Activated B cell treated with CpG ODN at 0.5 μM for 24 hours (primary cell): ENCODE results near the gene GRK2. TPM values are rescaled to one million over a fixed set of nuclear protein-coding genes. Genes with fewer than 3 reads are reported as not detected.
"Not testable (repeated sequence)": the region's sequence is repeated elsewhere in the genome, so short reads cannot be mapped to it uniquely, and the experiment has no call there.

Experiments
- ATAC-seq: fragments of 200-7000 bp; cut with Tn5 transposase; one replicate; pipeline ENCODE4 v1.10.0; 2021; ENCODE audit warnings: low read depth, mild to moderate bottlenecking, moderate library complexity
- CTCF ChIA-PET: fragments of 350-600 bp; sonication (Branson Sonifier 250); formaldehyde crosslinking; loops from one replicate; lab custom pipeline; 2021; ENCODE audit warnings: antibody characterized with exemption; lab: Charles Lee
- POLR2A ChIA-PET: fragments of 350-600 bp; sonication (Branson Sonifier 250); formaldehyde crosslinking; loops from one replicate; lab custom pipeline; 2021; ENCODE audit warnings: antibody characterized with exemption; lab: Charles Lee
- DNase-seq: peaks from one replicate; pipeline ENCODE4 v3.0.0; 2022
- H3K27ac Mint-ChIP-seq: one replicate; pipeline ENCODE4 v1.8.0; 2020; ENCODE audit warnings: mixed read lengths
- H3K27me3 Mint-ChIP-seq: one replicate; pipeline ENCODE4 v1.8.0; 2021; ENCODE audit warnings: mixed read lengths
- H3K36me3 Mint-ChIP-seq: one replicate; pipeline ENCODE4 v1.8.0; 2021; ENCODE audit warnings: low read depth, mixed read lengths
- H3K4me1 Mint-ChIP-seq: one replicate; pipeline ENCODE4 v1.8.0; 2021; ENCODE audit warnings: mixed read lengths
- H3K4me3 Mint-ChIP-seq: one replicate; pipeline ENCODE4 v1.8.0; 2020; ENCODE audit warnings: mild to moderate bottlenecking, mixed read lengths
- H3K9me3 Mint-ChIP-seq: one replicate; pipeline ENCODE4 v1.8.0; 2020; ENCODE audit warnings: mixed read lengths
- CTCF ChIP-seq: fragments of 200-600 bp; IDR thresholded peaks from one replicate; pipeline ENCODE4 v1.8.0; 2022; ENCODE audit warnings: antibody characterized with exemption, mild to moderate bottlenecking
- intact Hi-C: fragments of 100-400 bp; cut with micrococcal nuclease; formaldehyde crosslinking; loops from one replicate; pipeline ENCODE4 v1.15.1; 2024
- total RNA-seq: library from RNA; stranded (reverse); gene quantifications from 2 replicates; pipeline ENCODE4 v1.2.3, GENCODE V29; 2022

GRK2 gene
- total RNA-seq, 1 donor from 2014 or later = 175 TPM

GRCh38 chr11:67255864-67256263 lies 10.4 kb upstream of the GRK2 start:
- intact Hi-C loops = no loop called here
- ATAC-seq (no peak), DNase-seq (no peak)
- H3K9me3 Mint-ChIP-seq = no peaks in the 10 kb centered on the region
- TF ChIP-seq CTCF = no peak
- POLR2A ChIA-PET = interaction anchor here (0.5 to 1.6 kb wide), 5 partner anchors 11 to 98 kb away, joined by 3 to 5 read pairs (median 3); no protein-coding TSS in a partner anchor
- H3K4me3 Mint-ChIP-seq = no peak overlapping the region
- no peaks in the 10 kb centered on the region for H3K27me3 Mint-ChIP-seq
- peaks cover 65% of the 10 kb centered on the region for H3K36me3 Mint-ChIP-seq
- peaks cover 8% of the 10 kb centered on the region for H3K4me1 Mint-ChIP-seq
- CTCF ChIA-PET = no interaction called here
- no peak overlapping the region for H3K27ac Mint-ChIP-seq

- ChIA-PET CTCF (no interaction called here), POLR2A (interaction anchor here (1.4 to 1.6 kb wide), 2 partner anchors 43 to 61 kb away, joined by 3 to 4 read pairs; no protein-coding TSS in a partner anchor)
- ATAC-seq (no peak), DNase-seq (no peak)
- Mint-ChIP-seq H3K36me3 (peaks cover 57% of the 10 kb centered on the region), H3K4me1 (peaks cover 11% of the 10 kb centered on the region), H3K9me3 (no peaks in the 10 kb centered on the region), H3K27me3 (no peaks in the 10 kb centered on the region), H3K4me3 (no peak overlapping the region), H3K27ac (no peak overlapping the region)
- no peak for TF ChIP-seq CTCF
- intact Hi-C loops = no loop called here
These were observed 9.7 kb upstream of the GRK2 start for GRCh38 chr11:67256477-67257135.

GRCh38 chr11:67260406-67260805 lies 5.9 kb upstream of the GRK2 start:
- ChIA-PET CTCF (no interaction called here), POLR2A (interaction anchor here (0.7 kb wide), 2 partner anchors 84 to 412 kb away, joined by 4 to 10 read pairs; no protein-coding TSS in a partner anchor)
- H3K36me3 Mint-ChIP-seq = peaks cover 19% of the 10 kb centered on the region
- DNase-seq (no peak), ATAC-seq (no peak)
- no peak overlapping the region for H3K4me3 Mint-ChIP-seq
- H3K4me1 Mint-ChIP-seq = peaks cover 25% of the 10 kb centered on the region
- H3K27ac Mint-ChIP-seq = peak overlapping the region; percentile 16
- TF ChIP-seq CTCF = no peak
- intact Hi-C loops = no loop called here
- no peaks in the 10 kb centered on the region for H3K9me3 Mint-ChIP-seq
- H3K27me3 Mint-ChIP-seq = peaks cover 2% of the 10 kb centered on the region

GRCh38 chr11:67260885-67261639 lies 5.2 kb upstream of the GRK2 start:
- ATAC-seq, H3K9me3 Mint-ChIP-seq, H3K27ac Mint-ChIP-seq, DNase-seq, intact Hi-C loops, H3K27me3 Mint-ChIP-seq: not testable (repeated sequence)
- ChIA-PET POLR2A (interaction anchor here (0.9 to 3.8 kb wide), 6 partner anchors 21 to 178 kb away, joined by 4 to 53 read pairs (median 8); no protein-coding TSS in a partner anchor), CTCF (interaction anchor here (1.2 to 5.1 kb wide), 14 partner anchors 8 to 180 kb away, joined by 3 to 75 read pairs (median 8); partner anchors contain the start of gene ANKRD13D)
- H3K36me3 Mint-ChIP-seq = peaks cover 13% of the 10 kb centered on the region
- peak overlapping the region; percentile 58 for H3K4me3 Mint-ChIP-seq
- H3K4me1 Mint-ChIP-seq = peaks cover 30% of the 10 kb centered on the region

- POLR2A ChIA-PET = interaction anchor here (0.9 to 4.2 kb wide), 8 partner anchors 22 to 179 kb away, joined by 4 to 53 read pairs (median 8); partner anchors contain the start of genes ANKRD13D and POLD4
- DNase-seq = no peak
- peaks cover 10% of the 10 kb centered on the region for H3K36me3 Mint-ChIP-seq
- peaks cover 31% of the 10 kb centered on the region for H3K4me1 Mint-ChIP-seq
- H3K27ac Mint-ChIP-seq = no peak overlapping the region
- intact Hi-C loops = no loop called here
- H3K9me3 Mint-ChIP-seq = no peaks in the 10 kb centered on the region
- CTCF ChIA-PET = interaction anchor here (1.0 to 5.1 kb wide), 18 partner anchors 9 to 180 kb away, joined by 3 to 75 read pairs (median 7); partner anchors contain the start of gene ANKRD13D
- peaks cover 2% of the 10 kb centered on the region for H3K27me3 Mint-ChIP-seq
- ATAC-seq = no peak
- no peak for TF ChIP-seq CTCF
- no peak overlapping the region for H3K4me3 Mint-ChIP-seq
These were observed 4.7 kb upstream of the GRK2 start for GRCh38 chr11:67261640-67261945.
